DOHH2 (cell line): ENCODE measurements around the gene AKR1B15.

Experiments
- H3F3A ChIP-seq: fragments of 200-600 bp; sonication (generic), shearing (Covaris generic); 2 replicates; pipeline ENCODE4 v1.6.0; 2016; ENCODE audit warnings: antibody characterized with exemption, mild to moderate bottlenecking; ENCODE audit not compliant: control insufficient read depth, insufficient read depth
- H3K27ac ChIP-seq: fragments of 200-600 bp; sonication (generic); 2 replicates; pipeline ENCODE4 v1.5.1; 2014; ENCODE audit warnings: low read depth, mild to moderate bottlenecking, low read length, moderate library complexity
- H3K27me3 ChIP-seq: fragments of 200-600 bp; sonication (generic); 2 replicates; pipeline ENCODE4 v1.6.1; 2014; ENCODE audit warnings: mild to moderate bottlenecking, low read length, mixed read lengths; ENCODE audit not compliant: control insufficient read depth
- H3K36me3 ChIP-seq: fragments of 200-600 bp; sonication (generic); 2 replicates; pipeline ENCODE4 v1.6.1; 2014; ENCODE audit warnings: mild to moderate bottlenecking, low read length, moderate library complexity, mixed read lengths; ENCODE audit not compliant: control insufficient read depth
- H3K4me1 ChIP-seq: fragments of 200-600 bp; sonication (generic); 2 replicates; pipeline ENCODE4 v1.6.1; 2014; ENCODE audit warnings: mild to moderate bottlenecking, low read length, mixed read lengths; ENCODE audit not compliant: control insufficient read depth
- H3K4me2 ChIP-seq: fragments of 200-600 bp; sonication (generic); 2 replicates; pipeline ENCODE4 v1.6.0; 2014; ENCODE audit warnings: mild to moderate bottlenecking, low read length, moderate library complexity
- H3K4me3 ChIP-seq: fragments of 200-600 bp; sonication (generic); 2 replicates; pipeline ENCODE4 v1.5.1; 2014; ENCODE audit warnings: mild to moderate bottlenecking, low read length, mixed read lengths
- H3K79me2 ChIP-seq: fragments of 200-600 bp; sonication (generic); 2 replicates; pipeline ENCODE4 v1.6.1; 2014; ENCODE audit warnings: mild to moderate bottlenecking, low read length, mixed read lengths; ENCODE audit not compliant: control insufficient read depth
- H3K9me2 ChIP-seq: fragments of 200-600 bp; sonication (generic); replicated peaks from 2 replicates; pipeline ENCODE4 v1.6.1; 2014; ENCODE audit warnings: mild to moderate bottlenecking, low read length, mixed read lengths; ENCODE audit not compliant: control insufficient read depth
- H3K9me3 ChIP-seq: fragments of 200-600 bp; sonication (generic); 2 replicates; pipeline ENCODE4 v1.6.1; 2014; ENCODE audit warnings: antibody characterized with exemption, low read length, mixed read lengths; ENCODE audit not compliant: control insufficient read depth, insufficient read depth
- H4K20me1 ChIP-seq: fragments of 200-600 bp; sonication (generic); 2 replicates; pipeline ENCODE4 v1.6.0; 2014; ENCODE audit warnings: low read depth, mild to moderate bottlenecking, antibody characterized with exemption, low read length, moderate library complexity; ENCODE audit not compliant: control insufficient read depth, insufficient read depth
- CTCF ChIP-seq: fragments of 200-600 bp; sonication (generic); IDR thresholded peaks from one replicate; pipeline ENCODE4 v1.5.1; 2014; ENCODE audit warnings: antibody characterized with exemption, mild to moderate bottlenecking, low read depth, low read length; ENCODE audit not compliant: poor library complexity, severe bottlenecking
- EZH2phosphoT487 ChIP-seq: fragments of 200-600 bp; sonication (generic); IDR thresholded peaks from 2 replicates; pipeline ENCODE4 v1.6.1; 2017; ENCODE audit warnings: borderline replicate concordance, mild to moderate bottlenecking, antibody characterized with exemption, low read length, moderate library complexity, mixed read lengths

The AKR1B15 gene

GRCh38 chr7:134585897-134586296, 37.0 kb downstream of the AKR1B15 start:
- Histone ChIP-seq H3K4me2 (no peak overlapping the region), H3K9me2 (no peaks in the 10 kb centered on the region), H4K20me1 (no peaks in the 10 kb centered on the region), H3K36me3 (no peaks in the 10 kb centered on the region), H3K27me3 (no peaks in the 10 kb centered on the region), H3K4me3 (no peak overlapping the region), H3K79me2 (no peaks in the 10 kb centered on the region), H3K4me1 (no peaks in the 10 kb centered on the region), H3K9me3 (no peaks in the 10 kb centered on the region), H3K27ac (no peak overlapping the region), H3F3A (no peaks in the 10 kb centered on the region)
- TF ChIP-seq EZH2phosphoT487 (no peak), CTCF (no peak)

GRCh38 chr7:134587750-134588149, 38.8 kb downstream of the AKR1B15 start:
- peaks cover 8% of the 10 kb centered on the region; the same call in 1 of the 2 replicates for H3K9me3 ChIP-seq
- H3K4me2 ChIP-seq = no peak overlapping the region
- H3K4me3 ChIP-seq = no peak overlapping the region
- TF ChIP-seq EZH2phosphoT487 (no peak), CTCF (no peak)
- no peaks in the 10 kb centered on the region for H3K79me2 ChIP-seq
- H3K36me3 ChIP-seq = no peaks in the 10 kb centered on the region
- no peaks in the 10 kb centered on the region for H3F3A ChIP-seq
- no peaks in the 10 kb centered on the region for H4K20me1 ChIP-seq
- no peaks in the 10 kb centered on the region for H3K4me1 ChIP-seq
- no peaks in the 10 kb centered on the region for H3K9me2 ChIP-seq
- no peaks in the 10 kb centered on the region for H3K27me3 ChIP-seq
- H3K27ac ChIP-seq = no peak overlapping the region

GRCh38 chr7:134589491-134589941, 40.6 kb downstream of the AKR1B15 start:
- H3K36me3 ChIP-seq = no peaks in the 10 kb centered on the region
- H3K9me2 ChIP-seq = no peaks in the 10 kb centered on the region; the same call in 1 of the 2 replicates
- H3F3A ChIP-seq = no peaks in the 10 kb centered on the region
- H3K4me1 ChIP-seq = no peaks in the 10 kb centered on the region
- H4K20me1 ChIP-seq = no peaks in the 10 kb centered on the region
- H3K27ac ChIP-seq = no peak overlapping the region
- TF ChIP-seq CTCF (no peak), EZH2phosphoT487 (no peak)
- no peaks in the 10 kb centered on the region for H3K27me3 ChIP-seq
- H3K79me2 ChIP-seq = no peaks in the 10 kb centered on the region
- no peak overlapping the region for H3K4me2 ChIP-seq
- H3K4me3 ChIP-seq = no peak overlapping the region
- H3K9me3 ChIP-seq = peaks cover 8% of the 10 kb centered on the region; the same call in 1 of the 2 replicates
